Tibial nerve (tissue), 4 donors: ENCODE results near the gene ASTE1.

Experiments used
- EP300 ChIP-seq, 2 donors: sonication (generic); formaldehyde crosslinking; IDR thresholded peaks; one replicate each; pipeline ENCODE4 v1.6.1; 2017; ENCODE audit warnings: antibody characterized with exemption in 2 of 2, mild to moderate bottlenecking in 1 of 2
- POLR2A ChIP-seq, 2 donors: fragments of 450-650 bp; IDR thresholded peaks; one replicate each; pipeline ENCODE4 v1.6.1; 2017; ENCODE audit warnings: antibody characterized with exemption in 2 of 2, mild to moderate bottlenecking in 2 of 2, moderate library complexity in 2 of 2
- TF ChIP-seq, protein P1 (sequence below), 5 experiments: fragments of 200-600 bp in 3 of 5; fragments of 450-650 bp in 2 of 5; sonication (generic) in 3 of 5; IDR thresholded peaks; one replicate each; pipeline ENCODE4 v1.5.1; 2016 to 2019; ENCODE audit warnings: antibody characterized with exemption in 5 of 5, mild to moderate bottlenecking in 3 of 5, moderate library complexity in 2 of 5

DNA sequence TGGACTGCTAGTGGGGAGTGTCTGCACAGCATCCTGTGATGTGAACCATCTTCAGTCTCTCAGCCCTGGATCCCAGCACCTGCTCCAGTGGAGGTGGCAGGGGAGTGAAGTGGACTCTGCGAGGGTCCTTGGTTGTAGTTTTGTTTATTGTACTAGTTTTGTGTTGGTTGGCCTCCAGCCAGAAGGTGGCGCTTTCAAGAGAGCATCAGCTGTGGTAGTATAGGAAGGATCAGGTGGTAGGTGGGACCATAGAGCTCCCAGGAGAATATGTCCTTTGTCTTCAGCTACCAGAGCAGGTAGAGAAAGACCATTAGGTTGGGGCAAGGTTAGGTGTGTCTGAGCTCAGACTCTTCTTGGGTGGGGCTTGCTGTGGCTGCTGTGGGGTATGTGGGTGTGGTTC is 21.0 kb upstream of the ASTE1 start:
- TF ChIP-seq, protein P1, sequence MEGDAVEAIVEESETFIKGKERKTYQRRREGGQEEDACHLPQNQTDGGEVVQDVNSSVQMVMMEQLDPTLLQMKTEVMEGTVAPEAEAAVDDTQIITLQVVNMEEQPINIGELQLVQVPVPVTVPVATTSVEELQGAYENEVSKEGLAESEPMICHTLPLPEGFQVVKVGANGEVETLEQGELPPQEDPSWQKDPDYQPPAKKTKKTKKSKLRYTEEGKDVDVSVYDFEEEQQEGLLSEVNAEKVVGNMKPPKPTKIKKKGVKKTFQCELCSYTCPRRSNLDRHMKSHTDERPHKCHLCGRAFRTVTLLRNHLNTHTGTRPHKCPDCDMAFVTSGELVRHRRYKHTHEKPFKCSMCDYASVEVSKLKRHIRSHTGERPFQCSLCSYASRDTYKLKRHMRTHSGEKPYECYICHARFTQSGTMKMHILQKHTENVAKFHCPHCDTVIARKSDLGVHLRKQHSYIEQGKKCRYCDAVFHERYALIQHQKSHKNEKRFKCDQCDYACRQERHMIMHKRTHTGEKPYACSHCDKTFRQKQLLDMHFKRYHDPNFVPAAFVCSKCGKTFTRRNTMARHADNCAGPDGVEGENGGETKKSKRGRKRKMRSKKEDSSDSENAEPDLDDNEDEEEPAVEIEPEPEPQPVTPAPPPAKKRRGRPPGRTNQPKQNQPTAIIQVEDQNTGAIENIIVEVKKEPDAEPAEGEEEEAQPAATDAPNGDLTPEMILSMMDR (IDR thresholded peaks at IDR 0.05), result no peak
- no peak for TF ChIP-seq POLR2A (IDR thresholded peaks at IDR 0.05)
- TF ChIP-seq EP300 (IDR thresholded peaks at IDR 0.05), result no peak
